Neuron (in vitro differentiated cells): ENCODE measurements around the gene WDR1.

ENCODE experiments used
- H2AFZ ChIP-seq: one replicate; pipeline ENCODE4 v1.6.1; 2013; ENCODE audit warnings: low read depth, mild to moderate bottlenecking, inconsistent platforms, low read length, moderate library complexity
- H3K27me3 ChIP-seq: one replicate; pipeline ENCODE4 v1.6.1; 2013; ENCODE audit warnings: low read length; ENCODE audit not compliant: insufficient read depth
- H3K36me3 ChIP-seq: one replicate; pipeline ENCODE4 v1.6.1; 2013; ENCODE audit warnings: low read length; ENCODE audit not compliant: insufficient read depth
- H3K4me1 ChIP-seq: one replicate; pipeline ENCODE4 v1.6.1; 2013; ENCODE audit warnings: low read length; ENCODE audit not compliant: insufficient read depth
- H3K4me3 ChIP-seq: 2 replicates; pipeline ENCODE4 v1.5.1; 2013; ENCODE audit warnings: mild to moderate bottlenecking, low read length, moderate library complexity
- H3K9me3 ChIP-seq: one replicate; pipeline ENCODE4 v1.6.1; 2013; ENCODE audit warnings: low read length

Gene WDR1

GRCh38 chr4:10063544-10064300 is 52.9 kb downstream of the WDR1 start:
- no peaks in the 10 kb centered on the region for H3K4me1 ChIP-seq
- peaks cover 2% of the 10 kb centered on the region for H3K36me3 ChIP-seq
- H2AFZ ChIP-seq, result no peak overlapping the region
- no peaks in the 10 kb centered on the region for H3K27me3 ChIP-seq
- H3K9me3 ChIP-seq, result no peaks in the 10 kb centered on the region
- H3K4me3 ChIP-seq, result no peak overlapping the region

GRCh38 chr4:10061650-10062415 is 54.8 kb downstream of the WDR1 start:
- Histone ChIP-seq H3K4me1 (no peaks in the 10 kb centered on the region), H3K4me3 (no peak overlapping the region), H2AFZ (no peak overlapping the region), H3K27me3 (no peaks in the 10 kb centered on the region), H3K36me3 (peaks cover 2% of the 10 kb centered on the region), H3K9me3 (no peaks in the 10 kb centered on the region)

GRCh38 chr4:10058371-10058770 is 58.2 kb downstream of the WDR1 start:
- Histone ChIP-seq H3K36me3 (no peaks in the 10 kb centered on the region), H3K4me3 (no peak overlapping the region), H3K9me3 (no peaks in the 10 kb centered on the region), H3K4me1 (peaks cover 4% of the 10 kb centered on the region), H3K27me3 (no peaks in the 10 kb centered on the region), H2AFZ (no peak overlapping the region)

DNA sequence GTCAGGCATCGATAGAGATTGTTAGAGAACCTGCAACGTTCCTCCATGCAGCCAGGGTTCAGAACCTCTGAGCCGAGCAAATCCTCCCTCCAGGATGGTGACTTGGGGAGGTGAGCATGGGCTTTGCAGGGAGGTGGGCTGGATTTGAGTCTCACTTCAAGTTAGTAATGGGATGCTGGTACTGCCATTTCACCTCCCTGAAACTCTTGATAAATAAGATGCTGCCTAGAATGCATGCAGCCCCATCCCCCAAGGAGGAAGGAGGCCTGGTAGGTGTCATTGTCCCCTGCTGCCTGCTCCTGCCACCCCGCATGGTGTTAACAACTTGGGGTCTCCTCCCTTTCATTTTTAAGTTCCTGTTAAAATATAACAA is 59.6 kb downstream of the WDR1 start:
- peaks cover 4% of the 10 kb centered on the region for H3K4me1 ChIP-seq
- no peaks in the 10 kb centered on the region for H3K9me3 ChIP-seq
- no peak overlapping the region for H2AFZ ChIP-seq
- no peaks in the 10 kb centered on the region for H3K27me3 ChIP-seq
- no peaks in the 10 kb centered on the region for H3K36me3 ChIP-seq
- no peak overlapping the region for H3K4me3 ChIP-seq

- Histone ChIP-seq H2AFZ (no peak overlapping the region), H3K4me1 (peaks cover 5% of the 10 kb centered on the region), H3K4me3 (no peak overlapping the region), H3K27me3 (no peaks in the 10 kb centered on the region), H3K36me3 (no peaks in the 10 kb centered on the region), H3K9me3 (no peaks in the 10 kb centered on the region)
Measured at GRCh38 chr4:10056334-10057022, 60.1 kb downstream of the WDR1 start.

GRCh38 chr4:10055871-10056270 is 60.7 kb downstream of the WDR1 start:
- Histone ChIP-seq H3K36me3 (no peaks in the 10 kb centered on the region), H3K4me1 (peaks cover 11% of the 10 kb centered on the region), H3K9me3 (no peaks in the 10 kb centered on the region), H3K27me3 (no peaks in the 10 kb centered on the region), H3K4me3 (no peak overlapping the region), H2AFZ (no peak overlapping the region)

- Histone ChIP-seq H3K4me3 (no peak overlapping the region), H3K9me3 (no peaks in the 10 kb centered on the region), H2AFZ (no peak overlapping the region), H3K36me3 (no peaks in the 10 kb centered on the region), H3K27me3 (no peaks in the 10 kb centered on the region), H3K4me1 (peaks cover 24% of the 10 kb centered on the region)
Measured at GRCh38 chr4:10054571-10055041, 62.0 kb downstream of the WDR1 start.

DNA sequence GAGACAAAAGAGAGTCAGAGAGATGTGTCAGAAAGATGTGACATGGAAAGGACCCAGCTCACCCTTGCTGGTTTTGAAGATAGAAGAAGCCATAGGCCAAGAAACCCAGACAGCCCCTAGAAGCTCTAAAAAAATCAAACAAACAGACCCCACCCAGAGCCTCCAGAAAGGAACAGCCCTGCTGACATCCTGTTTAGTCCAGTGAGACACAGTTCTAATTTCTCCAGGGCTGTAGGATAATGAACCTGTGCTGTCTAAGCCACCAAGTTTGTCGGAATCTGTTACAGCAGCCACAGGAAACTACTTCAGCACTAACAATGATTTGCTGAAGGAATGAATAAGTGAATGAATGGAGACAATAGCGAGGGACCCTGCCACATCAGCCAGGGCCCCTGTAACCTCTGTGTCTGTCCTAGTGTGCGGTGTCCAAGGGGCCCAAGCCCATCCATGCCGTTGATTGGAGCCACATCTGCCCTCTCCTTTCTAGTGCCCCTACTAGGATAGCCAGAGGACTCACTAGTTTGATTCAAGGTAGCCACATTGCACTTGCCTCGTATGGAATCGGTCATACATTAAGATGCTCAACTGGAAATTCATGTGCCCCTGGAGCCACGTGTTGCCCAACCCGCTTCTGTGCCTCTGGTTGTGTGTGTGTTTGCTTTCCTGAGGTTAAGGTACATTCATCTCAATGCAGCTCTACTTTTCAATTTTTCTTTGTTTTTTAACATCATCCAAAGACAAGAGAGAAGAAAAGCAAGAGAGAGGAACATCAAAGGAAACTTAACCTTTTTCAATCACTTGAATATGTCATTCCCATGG is 62.8 kb downstream of the WDR1 start:
- H3K27me3 ChIP-seq, result no peaks in the 10 kb centered on the region
- no peaks in the 10 kb centered on the region for H3K36me3 ChIP-seq
- no peaks in the 10 kb centered on the region for H3K9me3 ChIP-seq
- no peak overlapping the region for H3K4me3 ChIP-seq
- H3K4me1 ChIP-seq, result peaks cover 32% of the 10 kb centered on the region
- H2AFZ ChIP-seq, result no peak overlapping the region

GRCh38 chr4:10051517-10052135 is 65.0 kb downstream of the WDR1 start:
- no peak overlapping the region for H3K4me3 ChIP-seq
- no peaks in the 10 kb centered on the region for H3K9me3 ChIP-seq
- no peaks in the 10 kb centered on the region for H3K27me3 ChIP-seq
- peaks cover 34% of the 10 kb centered on the region for H3K4me1 ChIP-seq
- H3K36me3 ChIP-seq, result no peaks in the 10 kb centered on the region
- no peak overlapping the region for H2AFZ ChIP-seq

DNA sequence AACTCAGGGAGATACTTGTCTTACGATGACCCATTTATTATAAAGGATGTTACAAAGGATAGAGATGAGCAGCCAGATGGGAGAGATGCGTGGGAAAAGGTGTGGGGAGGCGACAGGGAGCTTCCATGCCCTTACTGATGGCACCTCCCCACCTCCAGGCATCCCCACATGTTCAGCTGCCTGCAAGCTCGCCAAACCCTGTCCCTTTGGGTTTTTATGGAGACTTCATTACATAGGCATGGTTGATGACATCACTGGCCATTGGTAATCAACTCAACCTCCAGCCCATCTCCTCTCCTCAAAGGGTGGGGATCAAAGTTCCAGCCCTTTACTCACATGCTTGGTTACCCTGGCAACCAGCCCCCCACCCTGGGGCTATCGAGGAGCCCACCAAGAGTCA is 65.9 kb downstream of the WDR1 start:
- Histone ChIP-seq H2AFZ (no peak overlapping the region), H3K36me3 (no peaks in the 10 kb centered on the region), H3K4me3 (no peak overlapping the region), H3K4me1 (peaks cover 34% of the 10 kb centered on the region), H3K27me3 (no peaks in the 10 kb centered on the region), H3K9me3 (no peaks in the 10 kb centered on the region)

DNA sequence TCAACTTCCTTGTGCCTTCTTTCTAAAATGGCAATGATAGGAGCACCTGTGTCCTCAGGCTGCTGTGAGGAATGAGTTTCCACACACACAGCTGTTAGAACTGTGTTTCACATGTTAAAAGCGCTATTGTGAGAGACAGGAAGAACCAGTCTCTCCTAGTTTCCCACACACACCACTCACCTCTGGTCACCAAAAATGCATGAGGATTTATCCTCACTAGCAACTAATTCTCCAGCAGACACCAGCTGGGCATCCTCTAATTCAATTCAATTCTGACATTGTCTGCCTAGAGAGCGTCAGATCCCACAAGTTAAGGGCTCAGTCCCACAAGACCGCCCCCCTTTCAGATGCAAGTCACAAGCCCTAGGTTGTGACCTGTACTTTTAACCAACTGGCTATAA is 66.3 kb downstream of the WDR1 start:
- H3K9me3 ChIP-seq, result no peaks in the 10 kb centered on the region
- H3K36me3 ChIP-seq, result no peaks in the 10 kb centered on the region
- no peak overlapping the region for H3K4me3 ChIP-seq
- H3K27me3 ChIP-seq, result no peaks in the 10 kb centered on the region
- no peak overlapping the region for H2AFZ ChIP-seq
- H3K4me1 ChIP-seq, result peaks cover 34% of the 10 kb centered on the region

- no peaks in the 10 kb centered on the region for H3K9me3 ChIP-seq
- peaks cover 33% of the 10 kb centered on the region for H3K4me1 ChIP-seq
- H2AFZ ChIP-seq, result no peak overlapping the region
- no peaks in the 10 kb centered on the region for H3K27me3 ChIP-seq
- H3K36me3 ChIP-seq, result no peaks in the 10 kb centered on the region
- H3K4me3 ChIP-seq, result no peak overlapping the region
Measured at GRCh38 chr4:10048941-10049697, 67.5 kb downstream of the WDR1 start.
